ENCODE data around the gene SLC1A2. TPM values are rescaled to one million over a fixed set of nuclear protein-coding genes. Genes with fewer than 3 reads are reported as not detected.

SLC1A2 gene
- total RNA-seq, 4 donors from 2014 or later, result 0.27 to 0.80 (median 0.79) TPM; not detected in 1

DNA sequence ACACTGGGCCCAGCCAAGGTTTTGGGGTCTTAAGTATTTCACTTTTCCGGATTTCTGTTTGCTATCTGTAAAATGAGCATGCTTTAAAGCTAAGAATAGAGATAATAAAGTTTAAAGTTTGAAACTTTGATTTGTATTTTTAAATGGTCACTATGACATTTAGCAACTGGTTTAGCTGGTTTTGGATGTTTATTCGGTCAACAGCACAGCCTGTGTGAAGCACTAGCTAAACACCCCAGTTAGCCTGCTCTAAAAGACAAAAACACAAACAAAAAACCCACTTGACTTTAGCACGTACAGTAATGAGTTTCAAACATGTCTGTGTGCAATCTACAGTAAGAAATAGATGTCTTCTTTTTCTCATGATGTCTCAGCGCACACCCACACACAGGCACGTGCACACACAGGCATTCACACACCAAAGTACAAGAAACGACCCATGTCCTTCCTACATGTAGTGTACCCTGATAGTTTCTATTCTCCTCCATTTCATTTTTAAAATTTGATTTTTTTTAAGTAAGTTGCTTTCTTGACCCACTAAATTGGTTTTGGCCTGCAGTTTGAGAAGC is 29.4 kb downstream of the SLC1A2 start:
- intact Hi-C loops (cut with DNase I; ENCODE audit: low total_unique reads) (loop anchor here (5.0 to 10.0 kb wide), 2 partner anchors 468 to 805 kb away; no protein-coding TSS in a partner anchor), in situ Hi-C loops (cut with MboI; ENCODE audit: low pct_ligation_motif_present in 1 of 4, low pct_unique_long_range_greater_than_20kb in 1 of 4, low sequenced_read_pairs in 3 of 4) (loop anchor here (5.0 to 25.0 kb wide), 5 partner anchors 395 to 803 kb away; no protein-coding TSS in a partner anchor)
- no peaks in the 10 kb centered on the region for H3K27me3 ChIP-seq
- no peak overlapping the region for H3K4me3 ChIP-seq
- 46 to 51% methylated on average over 6 of the region's 6 CpGs for WGBS, 2 donors (ENCODE audit: low coverage in 1 of 2)
- TF ChIP-seq POLR2AphosphoS5 (IDR thresholded peaks at IDR 0.05) (no peak), EP300 (IDR thresholded peaks at IDR 0.05; ENCODE audit: low read depth) (no peak)
- TF ChIP-seq, protein P1, sequence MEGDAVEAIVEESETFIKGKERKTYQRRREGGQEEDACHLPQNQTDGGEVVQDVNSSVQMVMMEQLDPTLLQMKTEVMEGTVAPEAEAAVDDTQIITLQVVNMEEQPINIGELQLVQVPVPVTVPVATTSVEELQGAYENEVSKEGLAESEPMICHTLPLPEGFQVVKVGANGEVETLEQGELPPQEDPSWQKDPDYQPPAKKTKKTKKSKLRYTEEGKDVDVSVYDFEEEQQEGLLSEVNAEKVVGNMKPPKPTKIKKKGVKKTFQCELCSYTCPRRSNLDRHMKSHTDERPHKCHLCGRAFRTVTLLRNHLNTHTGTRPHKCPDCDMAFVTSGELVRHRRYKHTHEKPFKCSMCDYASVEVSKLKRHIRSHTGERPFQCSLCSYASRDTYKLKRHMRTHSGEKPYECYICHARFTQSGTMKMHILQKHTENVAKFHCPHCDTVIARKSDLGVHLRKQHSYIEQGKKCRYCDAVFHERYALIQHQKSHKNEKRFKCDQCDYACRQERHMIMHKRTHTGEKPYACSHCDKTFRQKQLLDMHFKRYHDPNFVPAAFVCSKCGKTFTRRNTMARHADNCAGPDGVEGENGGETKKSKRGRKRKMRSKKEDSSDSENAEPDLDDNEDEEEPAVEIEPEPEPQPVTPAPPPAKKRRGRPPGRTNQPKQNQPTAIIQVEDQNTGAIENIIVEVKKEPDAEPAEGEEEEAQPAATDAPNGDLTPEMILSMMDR (IDR thresholded peaks at IDR 0.05), result no peak
- H3K4me1 ChIP-seq, result peaks cover 5 to 25% (median 13%) of the 10 kb centered on the region in 4 donors
- DNase-seq, result no peak
- no peaks in the 10 kb centered on the region for H3K36me3 ChIP-seq
- H3K27ac ChIP-seq, result no peak overlapping the region
- no peaks in the 10 kb centered on the region for H3K9me3 ChIP-seq

DNA sequence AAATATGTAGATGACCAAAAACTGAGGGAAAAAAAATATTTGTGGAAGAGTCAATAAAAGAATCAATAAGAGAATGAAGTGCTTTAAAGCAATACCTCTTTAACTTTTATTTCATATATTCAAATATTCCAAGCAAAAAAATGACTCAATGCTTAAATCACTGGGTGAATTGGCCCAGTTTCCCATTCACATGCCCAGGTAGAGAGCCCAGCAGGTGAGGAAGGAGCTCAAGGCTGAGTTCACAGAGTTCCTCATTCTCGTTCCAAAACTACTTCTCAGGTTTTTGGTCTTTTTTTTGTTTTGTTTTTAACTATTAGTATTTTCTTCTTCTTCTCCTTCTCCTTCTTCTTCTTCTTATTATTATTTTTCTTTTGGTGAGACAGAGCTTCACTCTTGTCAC is 30.2 kb downstream of the SLC1A2 start:
- Histone ChIP-seq H3K4me3 (no peak overlapping the region), H3K9me3 (no peaks in the 10 kb centered on the region), H3K27ac (no peak overlapping the region), H3K27me3 (no peaks in the 10 kb centered on the region), H3K4me1 (peaks cover 5 to 25% (median 13%) of the 10 kb centered on the region in 4 donors), H3K36me3 (no peaks in the 10 kb centered on the region)
- DNase-seq, result no peak
- in situ Hi-C loops (cut with MboI; ENCODE audit: low pct_ligation_motif_present in 1 of 4, low pct_unique_long_range_greater_than_20kb in 1 of 4, low sequenced_read_pairs in 3 of 4) (loop anchor here in 2 of 4 donors (10.0 to 25.0 kb wide), 2 partner anchors 464 to 802 kb away; no protein-coding TSS in a partner anchor), intact Hi-C loops (cut with DNase I; ENCODE audit: low total_unique reads) (no loop called here)
- TF ChIP-seq, protein P1 (IDR thresholded peaks at IDR 0.05), result no peak
- TF ChIP-seq EP300 (IDR thresholded peaks at IDR 0.05; ENCODE audit: low read depth) (no peak), POLR2A (IDR thresholded peaks at IDR 0.05) (no peak), POLR2AphosphoS5 (IDR thresholded peaks at IDR 0.05) (no peak)
- WGBS, 2 donors (ENCODE audit: low coverage in 1 of 2), result 70 to 83% methylated on average over 1 of the region's 1 CpG

DNA sequence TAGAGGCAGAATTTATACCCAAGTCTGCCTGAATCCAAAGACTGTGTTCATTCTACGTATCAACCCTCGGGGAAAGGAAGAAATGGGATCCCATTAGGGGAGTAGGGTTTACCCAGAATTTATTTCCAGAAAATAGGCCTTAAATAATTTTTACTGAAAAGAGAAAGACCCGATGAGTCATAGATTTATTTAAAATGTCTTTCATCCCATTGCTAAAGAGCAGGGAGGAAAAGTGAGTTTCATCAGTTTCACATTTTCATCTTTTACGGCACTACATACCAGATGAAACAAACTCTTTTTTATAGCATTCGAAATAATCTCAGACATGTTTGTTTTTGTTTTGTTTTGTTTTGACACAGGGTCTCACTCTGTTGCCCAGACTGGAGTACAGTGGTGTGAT is 31.3 kb downstream of the SLC1A2 start:
- 86 to 88% methylated on average over 5 of the region's 5 CpGs for WGBS, 2 donors (ENCODE audit: low coverage in 1 of 2)
- in situ Hi-C loops (cut with MboI; ENCODE audit: low pct_ligation_motif_present in 1 of 4, low pct_unique_long_range_greater_than_20kb in 1 of 4, low sequenced_read_pairs in 3 of 4), result loop anchor here in 2 of 4 donors (10.0 to 25.0 kb wide), 2 partner anchors 463 to 801 kb away; no protein-coding TSS in a partner anchor
- no peak overlapping the region for H3K4me3 ChIP-seq
- no peaks in the 10 kb centered on the region for H3K27me3 ChIP-seq
- H3K27ac ChIP-seq, result no peak overlapping the region
- no peaks in the 10 kb centered on the region for H3K36me3 ChIP-seq
- peaks cover 5 to 25% (median 13%) of the 10 kb centered on the region in 4 donors for H3K4me1 ChIP-seq
- intact Hi-C loops (cut with DNase I; ENCODE audit: low total_unique reads), result no loop called here
- TF ChIP-seq, protein P1 (IDR thresholded peaks at IDR 0.05), result no peak
- TF ChIP-seq POLR2AphosphoS5 (IDR thresholded peaks at IDR 0.05), result no peak
- TF ChIP-seq EP300 (IDR thresholded peaks at IDR 0.05; ENCODE audit: low read depth), result no peak
- no peak for TF ChIP-seq POLR2A (IDR thresholded peaks at IDR 0.05)
- no peaks in the 10 kb centered on the region for H3K9me3 ChIP-seq
- DNase-seq, result no peak

DNA sequence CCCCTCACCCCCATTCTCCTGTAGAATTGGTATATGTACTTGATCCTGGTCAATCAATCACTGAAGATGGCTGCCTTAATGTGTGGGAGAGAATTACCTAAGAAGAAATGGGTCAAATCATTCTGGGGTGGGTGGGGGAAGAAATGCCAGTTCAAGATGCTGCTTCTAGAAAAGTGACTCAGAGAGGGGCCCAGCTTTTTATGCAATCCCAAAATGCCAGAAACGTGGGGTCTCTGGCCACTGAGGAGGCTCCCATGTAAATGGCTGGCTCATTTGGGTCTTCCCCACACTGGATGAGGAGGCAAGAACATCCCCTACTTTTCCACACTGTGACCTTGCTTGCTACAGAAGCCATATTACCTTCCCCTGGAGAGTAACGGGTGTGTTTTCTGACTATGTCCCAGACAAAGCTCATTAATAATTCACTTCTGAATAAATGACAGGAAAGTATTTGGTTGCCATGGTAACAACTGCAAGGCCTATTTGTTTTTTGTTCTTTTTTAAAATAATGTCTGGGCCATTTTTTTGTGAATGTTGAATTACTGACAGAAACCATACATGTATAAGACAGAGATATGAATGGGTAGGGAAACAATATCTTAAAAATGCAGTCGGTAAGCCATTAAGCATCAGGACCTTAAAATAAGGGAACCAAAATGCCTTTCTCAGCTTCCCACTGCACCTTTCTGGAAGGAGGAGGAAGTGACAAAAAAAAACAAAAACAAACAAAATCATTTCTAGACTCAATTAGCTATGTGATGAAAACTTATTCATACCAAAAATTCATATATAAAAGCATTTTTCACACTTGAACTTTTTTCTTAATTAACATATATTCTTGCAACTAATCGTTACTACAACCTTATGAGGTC is 32.0 kb downstream of the SLC1A2 start:
- H3K27ac ChIP-seq, result no peak overlapping the region
- in situ Hi-C loops (cut with MboI; ENCODE audit: low pct_ligation_motif_present in 1 of 4, low pct_unique_long_range_greater_than_20kb in 1 of 4, low sequenced_read_pairs in 3 of 4), result loop anchor here in 2 of 4 donors (10.0 to 25.0 kb wide), 2 partner anchors 463 to 800 kb away; no protein-coding TSS in a partner anchor
- peaks cover 5 to 24% (median 12%) of the 10 kb centered on the region in 4 donors for H3K4me1 ChIP-seq

More for the DNA sequence above, 32.0 kb downstream of the SLC1A2 start:
- Histone ChIP-seq H3K36me3 (no peaks in the 10 kb centered on the region), H3K27me3 (no peaks in the 10 kb centered on the region), H3K4me3 (no peak overlapping the region), H3K9me3 (no peaks in the 10 kb centered on the region)
- intact Hi-C loops (cut with DNase I; ENCODE audit: low total_unique reads), result no loop called here
- TF ChIP-seq, protein P1 (IDR thresholded peaks at IDR 0.05), result peak in 1 of 5 experiments; percentile 15
- TF ChIP-seq EP300 (IDR thresholded peaks at IDR 0.05; ENCODE audit: low read depth), result no peak
- TF ChIP-seq POLR2A (IDR thresholded peaks at IDR 0.05), result no peak
- no peak for DNase-seq
- 53 to 73% methylated on average over 4 of the region's 4 CpGs for WGBS, 2 donors (ENCODE audit: low coverage in 1 of 2)
